IMR-90 (cell line): ENCODE measurements around the gene GSE1. TPM values are rescaled to one million over a fixed set of nuclear protein-coding genes. Genes with fewer than 3 reads are reported as not detected.

Experiments used
- ATAC-seq: fragments of 200-7000 bp; cut with Tn5 transposase; 2 replicates; pipeline ENCODE4 v1.9.1; 2020; ENCODE audit warnings: low read depth, mild to moderate bottlenecking, moderate library complexity
- BruUV-seq: library from RNA; stranded (reverse); fragments of 400-500 nt; replicated peaks from 2 replicates; lab custom pipeline; 2021; lab: Mats Ljungman, UMichigan
- CTCF ChIA-PET: fragments of 300-600 bp; formaldehyde crosslinking; extraction: SDS; loops from one replicate; lab custom pipeline; 2021; ENCODE audit warnings: antibody characterized with exemption; lab: Yijun Ruan, JAX
- POLR2A ChIA-PET: fragments of 300-600 bp; sonication (Branson Sonifier 250); formaldehyde crosslinking; loops from one replicate; lab custom pipeline; 2022; ENCODE audit warnings: antibody characterized with exemption; ENCODE audit not compliant: unreplicated experiment; lab: Charles Lee
- DNase-seq: peaks from one replicate; pipeline ENCODE4 v3.0.0; 2013
- H2AFZ ChIP-seq: replicated peaks from 2 replicates; pipeline ENCODE3; 2013; ENCODE audit warnings: low read length, mild to moderate bottlenecking; ENCODE audit not compliant: poor library complexity
- H2AK5ac ChIP-seq: 2 replicates; pipeline ENCODE4 v1.6.1; 2013; ENCODE audit warnings: low read depth, low read length, inconsistent platforms
- H2AK9ac ChIP-seq: replicated peaks from 2 replicates; pipeline ENCODE3; 2013; ENCODE audit warnings: mild to moderate bottlenecking, low read depth, low read length, moderate library complexity; ENCODE audit not compliant: poor library complexity
- H2BK120ac ChIP-seq: 2 replicates; pipeline ENCODE4 v1.6.1; 2013; ENCODE audit warnings: low read depth, low read length, inconsistent platforms
- H2BK15ac ChIP-seq: 3 replicates; pipeline ENCODE4 v1.6.1; 2013; ENCODE audit warnings: low read depth, low read length, inconsistent platforms
- H2BK20ac ChIP-seq: 2 replicates; pipeline ENCODE4 v1.6.1; 2013; ENCODE audit warnings: low read depth, mild to moderate bottlenecking, inconsistent platforms, low read length, moderate library complexity
- H2BK5ac ChIP-seq: 2 replicates; pipeline ENCODE4 v1.6.1; 2013; ENCODE audit warnings: mild to moderate bottlenecking, low read depth, low read length, inconsistent platforms; ENCODE audit not compliant: poor library complexity, severe bottlenecking
- H3K14ac ChIP-seq: replicated peaks from 2 replicates; pipeline ENCODE4 v1.6.1; 2013; ENCODE audit warnings: low read depth, low read length, inconsistent platforms
- H3K18ac ChIP-seq: 2 replicates; pipeline ENCODE4 v1.6.1; 2013; ENCODE audit warnings: low read depth, low read length, control low read depth
- H3K23ac ChIP-seq: 2 replicates; pipeline ENCODE4 v1.6.1; 2013; ENCODE audit warnings: low read depth, low read length, inconsistent platforms
- H3K27ac ChIP-seq: 2 replicates; pipeline ENCODE4 v1.5.1; 2013; ENCODE audit warnings: mild to moderate bottlenecking, control low read depth, low read length; ENCODE audit not compliant: insufficient read depth
- H3K27me3 ChIP-seq: 2 replicates; pipeline ENCODE4 v1.6.1; 2013; ENCODE audit warnings: low read length; ENCODE audit not compliant: control insufficient read depth, insufficient read depth
- H3K36me3 ChIP-seq: 2 replicates; pipeline ENCODE4 v1.6.1; 2013; ENCODE audit warnings: low read length, mixed read lengths; ENCODE audit not compliant: control insufficient read depth, insufficient read depth
- H3K4ac ChIP-seq: 2 replicates; pipeline ENCODE4 v1.6.1; 2013; ENCODE audit warnings: low read depth, low read length, inconsistent platforms
- H3K4me1 ChIP-seq: 2 replicates; pipeline ENCODE4 v1.6.1; 2013; ENCODE audit warnings: low read length, mixed read lengths; ENCODE audit not compliant: control insufficient read depth, insufficient read depth
- H3K4me2 ChIP-seq: 2 replicates; pipeline ENCODE4 v1.6.1; 2013; ENCODE audit warnings: low read depth, mild to moderate bottlenecking, control low read depth, low read length, moderate library complexity
- H3K4me3 ChIP-seq: 2 replicates; pipeline ENCODE4 v1.5.1; 2013; ENCODE audit warnings: low read depth, mild to moderate bottlenecking, control low read depth, low read length, moderate library complexity; ENCODE audit not compliant: insufficient read depth
- H3K56ac ChIP-seq: 2 replicates; pipeline ENCODE4 v1.6.1; 2013; ENCODE audit warnings: low read length, inconsistent platforms; ENCODE audit not compliant: insufficient read depth; ENCODE audit errors: extremely low read depth
- H3K79me1 ChIP-seq, 2 experiments: 2 replicates each; pipeline ENCODE4 v1.6.1; 2013; ENCODE audit warnings: low read length in 2 of 2, inconsistent platforms in 1 of 2, low read depth in 1 of 2
- H3K9ac ChIP-seq: 2 replicates; pipeline ENCODE4 v1.6.1; 2013; ENCODE audit warnings: low read depth, low read length, control low read depth
- H3K9me1 ChIP-seq: 2 replicates; pipeline ENCODE4 v1.6.1; 2013; ENCODE audit warnings: low read length, inconsistent platforms; ENCODE audit not compliant: insufficient read depth
- H3K9me3 ChIP-seq: 2 replicates; pipeline ENCODE4 v1.6.1; 2013; ENCODE audit warnings: low read length; ENCODE audit not compliant: control insufficient read depth, insufficient read depth
- H4K20me1 ChIP-seq: 2 replicates; pipeline ENCODE4 v1.6.1; 2013; ENCODE audit warnings: low read length, inconsistent platforms; ENCODE audit not compliant: insufficient read depth
- H4K5ac ChIP-seq: 2 replicates; pipeline ENCODE4 v1.6.1; 2013; ENCODE audit warnings: mild to moderate bottlenecking, low read depth, low read length, control low read depth
- H4K8ac ChIP-seq, 2 experiments: 2 replicates each; pipeline ENCODE4 v1.6.1; 2013; ENCODE audit warnings: low read depth in 2 of 2, low read length in 2 of 2, control low read depth in 1 of 2, inconsistent platforms in 1 of 2
- H4K91ac ChIP-seq: 2 replicates; pipeline ENCODE4 v1.6.1; 2013; ENCODE audit warnings: low read depth, low read length, inconsistent platforms; ENCODE audit not compliant: insufficient read depth
- BHLHE40 ChIP-seq: fragments of 150-350 bp; IDR thresholded peaks from 2 replicates; pipeline ENCODE4 v1.6.1; 2016; ENCODE audit warnings: mild to moderate bottlenecking, low read depth, low read length
- CEBPB ChIP-seq: IDR thresholded peaks from 2 replicates; pipeline ENCODE4 v1.6.1; 2012; ENCODE audit warnings: low read depth, low read length, improper control_type of control experiment
- CHD1 ChIP-seq: IDR thresholded peaks from 2 replicates; pipeline ENCODE4 v1.6.1; 2012; ENCODE audit warnings: low read depth, low read length, improper control_type of control experiment
- CTCF ChIP-seq: conservative IDR thresholded peaks from 2 replicates; pipeline ENCODE4 v1.5.1; 2012; ENCODE audit warnings: mild to moderate bottlenecking, low read depth, low read length, improper control_type of control experiment
- ELK1 ChIP-seq: fragments of 150-350 bp; IDR thresholded peaks from 2 replicates; pipeline ENCODE4 v1.6.1; 2016; ENCODE audit warnings: low read depth, mild to moderate bottlenecking, low read length, moderate library complexity, borderline replicate concordance
- MAFK ChIP-seq: IDR thresholded peaks from 2 replicates; pipeline ENCODE4 v1.6.1; 2012; ENCODE audit warnings: low read depth, low read length, improper control_type of control experiment
- MAZ ChIP-seq: IDR thresholded peaks from 2 replicates; pipeline ENCODE4 v1.6.1; 2012; ENCODE audit warnings: low read depth, mild to moderate bottlenecking, low read length, improper control_type of control experiment, moderate library complexity, borderline replicate concordance
- NFE2L2 ChIP-seq: fragments of 150-350 bp; IDR thresholded peaks from 2 replicates; pipeline ENCODE4 v1.6.1; 2016; ENCODE audit warnings: low read depth, mild to moderate bottlenecking, low read length
- POLR2A ChIP-seq: IDR thresholded peaks from 2 replicates; pipeline ENCODE4 v1.6.1; 2012; ENCODE audit warnings: mild to moderate bottlenecking, low read depth, low read length
- RAD21 ChIP-seq: IDR thresholded peaks from 2 replicates; pipeline ENCODE4 v1.6.1; 2012; ENCODE audit warnings: low read length, improper control_type of control experiment
- RFX5 ChIP-seq: IDR thresholded peaks from 2 replicates; pipeline ENCODE4 v1.8.0; 2012; ENCODE audit warnings: low read depth, mild to moderate bottlenecking, low read length, moderate library complexity
- SMC3 ChIP-seq: fragments of 150-350 bp; IDR thresholded peaks from 2 replicates; pipeline ENCODE4 v1.6.1; 2016; ENCODE audit warnings: low read depth, mild to moderate bottlenecking, antibody characterized with exemption, low read length, moderate library complexity
- WGBS, 2 experiments: methylation state at CpG; one replicate each; pipeline versions ENCODE4 v1.1.5 to v1.1.7; 2013; ENCODE audit warnings: missing lambda C conversion rate in 2 of 2; ENCODE audit not compliant: insufficient read length in 1 of 2; ENCODE audit errors: extremely low coverage in 2 of 2; 5-methylcytosine and 5-hydroxymethylcytosine counted together
- dilution Hi-C: fragments of 300-500 bp; cut with HindIII; formaldehyde crosslinking; loops from one replicate; pipeline ENCODE4 v1.14.3; 2018; ENCODE audit warnings: low sequenced_read_pairs; ENCODE audit not compliant: unreplicated experiment
- in situ Hi-C: fragments of 300-500 bp; cut with MboI; formaldehyde crosslinking; loops from 3 replicates; pipeline ENCODE4 v1.14.3; 2019; ENCODE audit warnings: low sequenced_read_pairs, inconsistent platforms, mixed read lengths
- intact Hi-C: fragments of 100-400 bp; cut with micrococcal nuclease; formaldehyde crosslinking; loops from 2 replicates; pipeline ENCODE4 v1.10.0; 2022
- polyA plus RNA-seq, 3 experiments: library from polyadenylated mRNA; depleted of rRNA; stranded (reverse); fragments of >200 nt; gene quantifications; 2 replicates each; pipeline ENCODE4 v1.2.3, GENCODE V29; 2012; ENCODE audit warnings: low replicate concordance in 1 of 3
- total RNA-seq: library from RNA; depleted of rRNA; stranded (reverse); fragments of >200 nt; gene quantifications from 2 replicates; pipeline ENCODE4 v1.2.3, GENCODE V29; 2012

GSE1 gene
- total and polyA plus RNA-seq, 2 of the 4 experiments (the other 2 are of a cell fraction): 14.9 to 25.5 TPM

- ChIA-PET CTCF (no interaction called here), POLR2A (no interaction called here)
- Histone ChIP-seq H4K20me1 (peaks cover 98% of the 10 kb centered on the region), H3K36me3 (peaks cover 4% of the 10 kb centered on the region; the same call in 1 of the 2 replicates), H2BK5ac (no peak overlapping the region), H4K91ac (no peak overlapping the region), H4K8ac (no peak overlapping the region), H2AK9ac (no peak overlapping the region), H4K5ac (no peak overlapping the region), H3K27me3 (no peaks in the 10 kb centered on the region), H3K4me2 (no peak overlapping the region), H3K79me1 (peaks cover 18 to 54% of the 10 kb centered on the region in 2 experiments), H3K9me3 (peaks cover 13% of the 10 kb centered on the region), H3K4me1 (no peaks in the 10 kb centered on the region), H3K27ac (no peak overlapping the region), H3K18ac (no peak overlapping the region), H3K14ac (no peak overlapping the region), H2BK120ac (no peak overlapping the region), H3K23ac (no peak overlapping the region), H3K56ac (no peak overlapping the region), H2AK5ac (no peak overlapping the region), H2BK20ac (no peak overlapping the region), H3K9ac (no peak overlapping the region), H3K9me1 (no peaks in the 10 kb centered on the region), H3K4me3 (no peak overlapping the region), H3K4ac (no peak overlapping the region), H2AFZ (no peak overlapping the region), H2BK15ac (no peak overlapping the region)
- BruUV-seq: no TSS peak
- dilution Hi-C loops: no loop called here
- intact Hi-C loops: no loop called here
- in situ Hi-C loops: no loop called here
- no peak for ATAC-seq
- no peak for DNase-seq
- no peak for TF ChIP-seq MAZ
- no peak for TF ChIP-seq SMC3
- no peak for TF ChIP-seq MAFK
- no peak for TF ChIP-seq RAD21
- TF ChIP-seq BHLHE40: no peak
- TF ChIP-seq CTCF: no peak
- no peak for TF ChIP-seq RFX5
- TF ChIP-seq CHD1: no peak
- no peak for TF ChIP-seq NFE2L2
- TF ChIP-seq CEBPB: no peak
- TF ChIP-seq ELK1: no peak
- TF ChIP-seq POLR2A: no peak
- WGBS, 2 experiments: 94% methylated on average over 7 of the region's 11 CpGs; no CpG with 5 or more reads in 1 of the 2 experiments
Measured at GRCh38 chr16:85631230-85631629, 18.1 kb downstream of the GSE1 start.
